HepG2 (cell line): ENCODE results near the gene ENDOU. TPM values are rescaled to one million over a fixed set of nuclear protein-coding genes. Genes with fewer than 3 reads are reported as not detected.

Experiments
- AHDC1 ChIP-seq: sonication (generic); formaldehyde crosslinking; IDR thresholded peaks from 2 replicates; pipeline ENCODE4 v1.5.1; 2020; ENCODE audit warnings: mild to moderate bottlenecking, missing genetic modification reagents, borderline replicate concordance
- EED ChIP-seq: sonication (generic); formaldehyde crosslinking; IDR thresholded peaks from 2 replicates; pipeline ENCODE4 v1.5.0; 2020; ENCODE audit warnings: mild to moderate bottlenecking, missing genetic modification reagents
- JDP2 ChIP-seq: sonication (generic); formaldehyde crosslinking; IDR thresholded peaks from 2 replicates; pipeline ENCODE4 v1.8.1; 2022; ENCODE audit warnings: missing genetic modification reagents, borderline replicate concordance
- NFKB2 ChIP-seq: sonication (generic); formaldehyde crosslinking; IDR thresholded peaks from 2 replicates; pipeline ENCODE4 v1.4.0; 2020; ENCODE audit warnings: missing genetic modification reagents, borderline replicate concordance
- TAF15 ChIP-seq: fragments of 200-400 bp; formaldehyde crosslinking; IDR thresholded peaks from one replicate; pipeline ENCODE4 v1.6.1; 2018; ENCODE audit warnings: mild to moderate bottlenecking, low read depth, low read length; ENCODE audit not compliant: poor library complexity, severe bottlenecking
- ZBTB39 ChIP-seq: sonication (generic); formaldehyde crosslinking; IDR thresholded peaks from 2 replicates; pipeline ENCODE4 v1.5.0; 2020; ENCODE audit warnings: missing genetic modification reagents
- polyA plus RNA-seq, 8 experiments: library from polyadenylated mRNA; depleted of rRNA in 3 of 8; stranded (reverse) in 7 of 8; unstranded in 1 of 8; fragments of >200 nt; fragmentation: Illumina TruSeq in 4 of 8; extraction: Trizol in 4 of 8; gene quantifications; 2 replicates each; pipeline versions ENCODE4 v1.2.1 to v1.2.3, GENCODE V29; 2011 to 2016; ENCODE audit warnings: low read depth in 4 of 8, missing spikeins in 1 of 8, mixed read lengths in 1 of 8; ENCODE audit not compliant: insufficient read depth in 1 of 8
- total RNA-seq, 5 experiments: library from RNA; depleted of rRNA; stranded (reverse); fragments of >200 nt; fragmentation: Illumina TruSeq; extraction: Trizol; gene quantifications; 2 replicates each; pipeline ENCODE4 v1.2.3, GENCODE V29; 2016; ENCODE audit warnings: low read depth in 1 of 5

Gene ENDOU
- total and polyA plus RNA-seq, 2 of the 13 experiments (the other 11 are each of a cell fraction or from before 2014, with no cell fraction given): not detected

DNA sequence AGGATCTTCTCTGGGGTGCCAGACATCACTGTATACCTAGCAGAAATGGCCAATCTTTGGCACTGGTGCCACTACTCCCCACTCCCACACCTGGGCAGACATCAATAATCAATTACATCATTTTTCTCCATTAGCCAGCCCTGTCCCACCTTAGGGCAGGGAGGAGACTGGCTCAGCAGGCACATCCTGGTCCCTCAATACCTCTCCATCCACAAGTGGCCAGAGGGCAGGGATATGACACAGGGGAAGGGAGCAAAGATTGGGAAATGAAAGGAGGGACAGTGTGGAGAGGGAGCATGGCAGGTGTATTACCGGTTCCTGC, 23.2 kb upstream of the ENDOU start (continued):
- no peak for TF ChIP-seq AHDC1 (CRISPR knock-in tag)
- TF ChIP-seq TAF15: no peak
- no peak for TF ChIP-seq EED (CRISPR knock-in tag)
- no peak for TF ChIP-seq JDP2 (CRISPR knock-in tag)
- TF ChIP-seq ZBTB39 (CRISPR knock-in tag): no peak
- no peak for TF ChIP-seq NFKB2
